HG03439 (cell line): Measurements from ENCODE around the gene C3.
"Not testable (repeated sequence)": the region's sequence is repeated elsewhere in the genome, so short reads cannot be mapped to it uniquely, and the experiment has no call there.

Experiments used
- ATAC-seq: cut with Tn5 transposase; IDR thresholded peaks from one replicate; pipeline ENCODE4 v1.9.1; 2021; ENCODE audit warnings: mild to moderate bottlenecking, moderate library complexity; ENCODE audit not compliant: unreplicated experiment

C3 gene

DNA sequence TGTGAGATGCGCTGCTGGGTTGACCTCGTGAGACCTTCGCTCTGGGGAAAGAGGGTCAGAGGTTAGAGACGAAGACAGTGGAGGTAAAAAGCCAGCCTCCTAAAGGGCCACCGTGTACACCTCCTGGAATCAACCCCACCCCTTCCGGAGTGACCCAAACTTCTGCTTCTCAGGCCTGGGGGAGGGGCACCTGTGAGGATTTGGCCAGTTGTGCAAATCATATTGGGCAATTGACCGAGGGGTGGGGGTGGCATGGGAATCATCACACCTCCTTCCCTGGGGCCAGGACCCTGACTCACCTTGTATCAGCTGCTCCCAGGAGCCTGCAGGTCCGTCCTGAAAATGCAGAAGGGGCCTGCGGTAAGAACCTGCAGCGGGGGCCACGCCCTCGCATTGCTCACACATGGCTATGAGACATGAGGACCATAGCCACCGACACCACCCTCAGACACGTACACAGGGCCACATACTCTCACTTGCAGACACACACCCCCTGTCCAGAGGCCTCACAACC lies 53.3 kb downstream of the C3 start:
- no peak for ATAC-seq

DNA sequence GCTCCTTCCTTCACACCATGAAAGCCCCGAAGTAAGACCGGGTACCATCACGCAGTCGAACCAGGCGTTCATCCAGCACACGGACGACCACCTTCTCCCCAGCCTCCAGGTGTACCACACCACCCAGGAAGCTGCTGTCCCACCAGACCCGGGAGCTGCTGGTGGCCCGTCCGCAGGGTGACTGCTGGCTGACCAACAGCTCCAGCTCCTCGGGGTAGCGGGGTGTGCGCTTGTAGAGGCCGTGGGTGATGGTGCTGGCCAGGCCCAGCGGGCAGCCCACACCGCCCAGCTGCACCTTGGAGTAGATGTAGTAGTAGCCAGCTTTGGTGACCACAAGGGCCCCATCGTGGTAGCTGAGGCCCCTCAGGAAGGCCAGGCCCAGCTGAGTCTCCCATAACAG lies 55.5 kb downstream of the C3 start:
- no peak for ATAC-seq

DNA sequence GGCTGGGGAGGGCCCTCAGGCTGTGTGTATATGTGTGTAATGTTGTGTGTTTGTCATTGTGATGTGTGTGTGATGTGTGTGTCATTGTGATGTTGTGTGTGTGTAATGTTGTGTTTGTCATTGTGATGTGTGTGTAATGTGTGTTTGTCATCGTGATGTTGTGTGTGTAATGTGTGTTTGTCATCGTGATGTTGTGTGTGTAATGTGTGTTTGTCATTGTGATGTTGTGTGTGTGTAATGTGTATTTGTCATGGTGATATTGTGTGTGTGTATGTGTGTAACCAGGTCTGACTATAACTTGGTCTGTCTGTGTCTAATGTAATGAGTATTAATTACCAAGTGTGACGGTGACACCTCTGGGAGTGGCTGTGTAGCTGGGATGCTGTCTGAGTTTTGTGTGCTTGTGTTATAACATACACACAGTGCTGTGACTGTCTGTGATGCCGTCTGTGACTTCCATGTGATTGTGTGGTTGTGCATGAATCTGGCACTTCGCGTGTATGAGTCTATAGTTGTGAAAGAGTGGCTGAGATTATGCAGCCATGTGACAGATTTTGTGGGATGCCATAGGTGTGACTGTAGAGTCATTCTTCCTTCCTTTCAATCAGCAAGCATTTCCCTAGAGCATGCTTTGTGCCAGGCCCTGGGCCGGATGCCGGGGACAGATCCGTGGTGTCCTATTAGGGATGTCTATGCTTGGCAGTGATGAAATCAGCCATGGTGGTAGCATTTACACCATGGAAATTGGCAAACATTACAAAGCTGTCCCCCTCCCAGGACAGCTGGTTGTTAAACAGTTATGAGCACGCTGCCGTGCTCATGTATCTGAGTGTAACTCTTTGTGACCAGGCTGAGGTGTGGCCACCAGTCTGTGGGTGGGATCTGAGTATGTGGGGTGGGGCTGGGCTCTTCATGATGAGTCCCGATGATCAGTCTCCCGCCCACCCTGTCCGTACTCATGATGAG lies 56.9 kb downstream of the C3 start:
- ATAC-seq = no peak

DNA sequence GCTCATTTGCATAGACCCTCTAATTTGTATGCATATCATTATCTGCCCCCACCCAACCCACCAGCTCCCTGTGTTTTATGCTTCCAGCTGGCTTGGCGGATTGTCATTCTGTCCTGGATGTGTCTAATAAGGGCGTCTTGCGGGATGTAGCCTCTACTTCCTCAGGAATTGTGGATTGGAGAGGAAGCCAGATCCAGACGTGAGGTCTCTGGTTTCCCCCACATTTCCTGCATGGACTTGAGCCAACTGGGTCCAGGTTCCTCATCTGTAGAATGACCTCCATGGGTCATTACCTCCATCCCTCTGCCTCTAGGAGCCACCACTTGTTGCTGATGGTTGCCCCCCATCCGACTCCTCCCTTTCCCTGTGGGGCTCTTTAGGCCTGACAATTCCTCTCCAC lies 57.7 kb downstream of the C3 start:
- ATAC-seq = no peak

DNA sequence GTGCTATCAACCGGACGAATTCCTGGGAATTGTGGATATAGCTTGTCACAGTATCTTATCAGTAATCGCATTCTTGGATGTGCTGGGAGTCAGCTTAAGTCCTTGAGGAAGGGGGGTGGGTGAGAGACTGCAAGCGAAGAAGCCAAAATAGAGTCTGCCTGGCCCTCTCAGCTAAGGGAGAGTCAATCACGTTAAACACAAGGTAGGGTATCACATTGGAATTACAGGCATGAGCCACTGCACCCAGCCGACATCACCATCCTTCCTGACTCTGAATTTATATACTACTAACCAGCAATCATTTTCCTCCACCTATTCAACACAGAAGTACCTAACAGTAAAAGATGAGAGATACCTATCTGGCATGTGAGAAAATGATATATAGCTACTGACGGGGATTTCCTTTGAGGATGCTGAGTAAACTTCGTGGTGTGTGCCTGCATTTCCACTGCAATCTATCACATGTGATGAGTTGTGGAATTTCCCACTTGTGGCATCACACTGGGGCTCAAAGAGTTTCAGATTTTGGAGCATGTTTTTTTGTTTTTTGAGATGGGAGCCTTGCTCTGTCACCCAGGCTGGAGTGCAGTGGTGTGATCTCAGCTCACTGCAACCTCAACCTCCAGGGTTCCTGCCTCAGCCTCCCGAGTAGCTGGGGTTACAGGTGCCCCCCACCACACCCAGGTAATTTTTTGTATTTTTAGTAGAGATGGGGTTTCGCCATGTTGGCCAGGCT lies 58.8 kb downstream of the C3 start:
- not testable (repeated sequence) for ATAC-seq

DNA sequence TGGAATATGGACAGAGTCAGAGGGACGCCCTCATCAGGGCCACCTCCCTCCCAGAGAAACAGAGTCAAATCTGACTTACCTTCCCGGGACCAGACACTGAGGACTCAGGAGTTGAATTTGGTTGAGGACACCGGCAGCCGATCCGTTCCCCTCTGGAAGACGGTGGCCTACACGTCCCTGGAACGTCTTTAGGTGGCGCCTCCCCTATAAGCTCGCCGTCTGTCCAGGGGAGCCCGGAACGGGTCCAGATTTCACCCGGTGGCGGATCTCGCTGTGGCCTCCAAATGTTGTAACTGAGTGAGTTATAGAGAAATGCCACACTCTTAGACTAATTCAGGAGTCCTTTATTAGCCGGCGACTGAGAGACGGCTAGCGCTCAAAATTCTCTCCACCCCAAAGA lies 59.5 kb downstream of the C3 start:
- ATAC-seq = no peak

DNA sequence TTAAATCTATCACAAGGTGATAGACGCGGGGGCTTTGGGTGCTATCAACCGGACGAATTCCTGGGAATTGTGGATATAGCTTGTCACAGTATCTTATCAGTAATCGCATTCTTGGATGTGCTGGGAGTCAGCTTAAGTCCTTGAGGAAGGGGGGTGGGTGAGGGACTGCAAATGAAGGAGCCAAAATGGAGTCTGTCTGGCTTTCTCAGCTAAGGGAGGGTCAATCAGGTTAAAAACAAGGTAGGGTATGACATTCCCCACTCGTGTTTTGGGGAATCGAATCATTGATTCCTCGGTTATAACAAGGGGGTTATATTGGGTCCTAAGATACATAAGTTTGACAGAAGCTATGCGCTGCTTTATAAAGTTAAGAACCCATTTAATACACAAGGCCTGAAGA lies 64.1 kb downstream of the C3 start:
- ATAC-seq = not testable (repeated sequence)

DNA sequence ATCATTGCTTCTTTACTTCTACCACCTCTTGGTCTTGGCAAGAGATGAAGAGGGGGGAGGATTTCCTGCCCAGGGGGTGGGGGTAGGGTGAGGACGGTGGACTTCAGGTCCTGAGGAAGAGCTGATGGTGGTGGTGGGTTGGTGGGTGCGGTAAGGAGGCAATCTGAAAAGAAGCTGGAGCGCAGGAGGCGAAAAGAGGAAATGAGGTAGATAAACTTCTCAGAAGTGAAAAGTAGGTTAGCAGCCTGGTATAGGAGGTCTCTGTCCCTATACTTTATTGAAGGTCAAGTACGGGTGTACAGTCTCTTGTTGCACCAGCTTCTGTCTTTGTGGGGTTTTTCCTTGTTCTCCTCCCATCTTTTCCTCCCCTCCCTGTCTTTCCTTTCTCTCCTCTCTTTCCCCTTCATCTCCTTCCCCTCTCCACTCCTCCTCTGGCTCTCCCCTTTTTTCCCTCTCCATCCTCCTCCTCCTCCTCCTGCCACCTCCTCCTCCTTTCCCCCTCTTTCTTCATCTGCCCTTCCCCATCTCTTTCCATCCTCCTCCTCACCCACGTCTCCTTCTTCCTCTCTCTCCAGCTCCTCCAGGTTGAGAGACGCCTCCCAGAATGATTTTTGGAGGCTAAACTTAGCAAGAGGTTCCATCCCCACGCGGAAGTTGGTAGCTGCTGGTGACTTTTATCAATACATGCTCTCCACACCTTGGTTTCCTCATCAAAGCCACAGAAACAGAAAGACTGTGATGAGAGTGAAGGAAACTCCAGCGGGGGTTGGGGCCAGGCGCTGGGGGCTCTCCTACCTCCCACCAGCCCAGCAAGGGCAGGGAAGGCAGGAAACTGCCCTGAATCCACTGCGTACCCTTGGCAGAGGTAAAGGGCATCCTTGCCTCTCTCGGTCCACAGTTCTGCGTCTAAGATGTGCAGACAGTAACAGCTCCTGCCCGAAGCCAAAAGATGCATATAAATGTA lies 65.8 kb downstream of the C3 start:
- no peak for ATAC-seq

DNA sequence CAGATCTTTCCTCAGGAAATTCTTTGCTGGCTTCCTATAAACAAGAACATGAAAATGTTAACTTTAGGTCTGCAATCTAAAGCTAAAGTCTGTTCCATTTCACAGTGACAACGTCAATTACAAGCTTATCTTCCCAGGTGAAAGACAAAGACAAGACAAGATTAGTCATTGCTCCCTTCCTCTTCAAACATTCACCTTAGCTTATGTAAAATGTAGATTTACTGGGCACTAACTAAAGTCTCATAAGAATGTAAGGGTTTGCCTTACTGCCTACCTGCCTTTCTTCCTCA lies 67.7 kb downstream of the C3 start:
- ATAC-seq = no peak

DNA sequence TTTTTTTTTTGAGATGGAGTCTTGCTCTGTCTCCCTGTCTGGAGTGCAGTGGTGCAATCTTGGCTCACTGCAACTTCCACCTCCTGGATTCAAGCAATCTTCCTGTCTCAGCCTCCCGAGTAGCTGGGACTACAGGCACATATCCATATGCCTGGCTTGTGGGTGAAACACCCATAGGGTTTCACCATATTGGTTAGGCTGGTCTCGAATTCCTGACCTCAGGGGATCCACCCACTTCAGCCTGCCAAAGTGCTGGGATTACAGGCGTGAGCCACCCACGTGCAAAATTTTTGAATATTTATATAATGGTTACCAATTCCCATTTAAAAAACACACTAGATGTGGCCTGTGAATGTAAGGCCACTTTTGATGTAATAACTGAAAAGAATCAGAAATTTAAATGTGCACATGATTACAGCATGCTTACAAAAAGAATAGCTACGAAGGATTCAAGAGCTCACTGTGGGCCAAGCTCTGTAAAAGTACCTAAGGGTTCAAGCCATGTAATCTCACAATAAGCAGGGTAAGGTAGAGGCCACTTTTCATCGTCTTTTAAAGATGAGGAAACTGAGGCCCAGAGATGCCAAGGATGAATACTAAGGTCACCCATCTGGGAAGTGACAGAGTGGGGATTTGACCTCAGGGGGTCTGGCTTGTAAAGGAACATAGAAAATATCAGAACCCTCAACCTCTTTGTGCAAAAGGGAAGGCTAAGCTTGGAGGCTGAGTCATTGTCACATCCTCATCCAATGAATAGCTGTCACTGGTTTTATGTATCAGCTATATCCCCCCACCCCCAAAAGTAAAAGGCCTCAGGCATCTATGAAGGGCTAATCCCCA lies 68.3 kb downstream of the C3 start:
- no peak for ATAC-seq

DNA sequence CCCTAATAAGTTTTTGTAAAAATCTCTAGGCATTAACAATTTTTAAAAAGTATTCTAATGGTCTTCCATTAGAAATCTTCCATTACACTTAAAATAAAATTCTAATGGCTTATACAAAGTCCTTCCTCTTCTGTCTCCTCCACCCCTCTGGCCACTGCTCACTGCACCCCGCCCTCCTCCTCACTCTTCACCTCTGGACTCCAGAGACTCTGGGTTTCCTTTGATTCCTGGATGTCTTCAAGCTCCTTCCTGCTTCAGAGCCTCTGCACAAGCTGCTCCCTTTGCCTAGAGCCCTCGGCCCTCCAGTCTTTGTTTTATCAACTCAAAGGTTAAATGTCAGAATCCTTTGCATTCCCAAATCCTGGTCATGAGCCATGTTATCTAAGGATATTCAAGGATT lies 71.3 kb downstream of the C3 start:
- ATAC-seq = no peak

DNA sequence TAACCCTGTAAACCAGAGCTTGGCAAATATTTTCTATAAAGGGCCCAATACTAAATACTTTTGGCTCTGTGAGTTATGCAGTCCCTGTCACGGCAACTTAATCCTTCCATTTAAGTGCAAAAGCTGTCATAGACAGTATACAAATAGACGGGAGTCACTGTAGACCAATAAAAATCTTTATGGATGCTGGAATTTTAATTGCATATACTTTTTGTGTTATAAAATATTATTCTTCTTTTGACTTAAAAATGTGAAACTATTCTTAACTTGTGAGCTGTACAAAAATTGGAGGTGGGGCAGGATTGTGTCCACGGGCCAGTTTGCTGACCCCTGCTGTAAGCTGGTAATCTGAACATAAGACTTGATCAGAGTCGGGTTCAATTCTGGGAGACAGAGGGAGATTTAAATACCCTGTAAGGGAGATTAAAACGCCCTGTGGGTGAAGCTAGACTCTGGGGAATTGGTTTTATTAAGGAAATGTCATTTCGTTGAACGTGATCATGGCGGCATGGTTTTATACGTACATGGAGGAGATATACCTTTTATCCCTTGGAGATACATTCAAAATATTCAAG lies 72.2 kb downstream of the C3 start:
- no peak for ATAC-seq

DNA sequence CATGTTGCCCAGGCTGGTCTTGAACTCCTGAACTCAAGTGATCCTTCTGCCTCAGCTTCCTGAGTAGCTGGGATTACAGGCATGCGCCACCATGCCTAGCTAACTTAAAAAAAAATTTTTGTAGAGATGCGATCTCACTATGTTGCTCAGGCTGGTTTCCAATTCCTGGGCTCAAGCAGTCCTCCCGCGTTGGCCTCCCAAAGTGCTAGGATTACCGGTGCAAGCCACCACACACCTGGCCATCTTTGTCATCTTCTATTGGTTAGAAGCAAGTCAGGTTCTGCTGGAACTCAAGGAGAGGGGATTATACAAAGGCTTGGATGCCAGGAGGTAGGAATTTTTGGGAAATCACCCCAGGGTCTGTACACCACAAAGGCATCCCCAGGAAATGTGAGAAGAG lies 75.7 kb downstream of the C3 start:
- ATAC-seq = no peak

DNA sequence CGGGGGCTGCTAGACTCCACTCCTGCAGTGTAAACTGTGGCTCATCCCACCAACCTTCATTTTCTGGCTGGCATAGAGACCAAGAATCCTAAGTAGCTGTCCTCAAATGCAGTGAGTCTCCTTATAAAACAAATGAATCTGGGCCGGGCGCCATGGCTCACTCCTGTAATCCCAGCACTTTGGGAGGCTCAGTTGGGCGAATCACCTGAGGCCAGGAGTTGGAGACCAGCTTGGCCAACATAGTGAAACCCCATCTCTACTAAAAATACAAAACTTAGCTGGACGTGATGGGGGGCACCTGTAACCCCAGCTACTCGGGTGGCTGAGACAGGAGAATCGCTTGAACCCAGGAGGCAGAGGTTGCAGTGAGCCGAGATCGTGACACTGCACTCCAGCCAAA lies 80.1 kb downstream of the C3 start:
- not testable (repeated sequence) for ATAC-seq

DNA sequence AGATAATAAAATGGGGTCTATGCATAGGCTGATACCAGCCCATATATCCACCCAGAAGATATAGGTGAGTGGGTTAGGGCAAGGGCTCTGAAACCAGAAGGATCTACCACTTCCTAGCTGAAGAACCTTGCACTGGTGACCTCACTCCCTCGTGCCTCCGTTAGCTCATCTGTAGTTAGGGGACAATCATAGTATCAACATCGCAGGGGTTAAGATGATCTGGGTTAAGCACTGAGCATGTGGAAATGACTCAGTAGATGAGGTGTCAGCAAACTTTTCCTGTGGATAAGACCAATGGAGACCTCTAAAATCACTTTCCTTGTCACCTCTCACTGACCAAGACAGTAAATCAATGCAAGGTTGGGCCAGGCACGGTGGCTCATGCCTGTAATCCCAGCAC lies 81.0 kb downstream of the C3 start:
- ATAC-seq = no peak

DNA sequence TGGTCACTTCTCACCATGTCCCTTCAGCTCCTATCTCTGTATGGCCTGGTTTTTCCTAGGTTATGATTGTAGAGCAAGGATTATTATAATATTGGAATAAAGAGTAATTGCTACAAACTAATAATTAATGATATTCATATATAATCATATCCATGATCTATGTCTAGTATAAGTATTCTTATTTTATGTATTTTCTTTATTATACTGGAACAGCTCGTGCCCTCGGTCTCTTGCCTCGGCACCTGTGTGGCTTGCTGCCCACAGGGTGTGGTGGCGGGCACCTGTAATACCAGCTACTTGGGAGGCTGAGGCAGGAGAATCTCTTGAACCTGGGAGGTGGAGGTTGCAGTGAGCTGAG lies 87.0 kb downstream of the C3 start:
- not testable (repeated sequence) for ATAC-seq

DNA sequence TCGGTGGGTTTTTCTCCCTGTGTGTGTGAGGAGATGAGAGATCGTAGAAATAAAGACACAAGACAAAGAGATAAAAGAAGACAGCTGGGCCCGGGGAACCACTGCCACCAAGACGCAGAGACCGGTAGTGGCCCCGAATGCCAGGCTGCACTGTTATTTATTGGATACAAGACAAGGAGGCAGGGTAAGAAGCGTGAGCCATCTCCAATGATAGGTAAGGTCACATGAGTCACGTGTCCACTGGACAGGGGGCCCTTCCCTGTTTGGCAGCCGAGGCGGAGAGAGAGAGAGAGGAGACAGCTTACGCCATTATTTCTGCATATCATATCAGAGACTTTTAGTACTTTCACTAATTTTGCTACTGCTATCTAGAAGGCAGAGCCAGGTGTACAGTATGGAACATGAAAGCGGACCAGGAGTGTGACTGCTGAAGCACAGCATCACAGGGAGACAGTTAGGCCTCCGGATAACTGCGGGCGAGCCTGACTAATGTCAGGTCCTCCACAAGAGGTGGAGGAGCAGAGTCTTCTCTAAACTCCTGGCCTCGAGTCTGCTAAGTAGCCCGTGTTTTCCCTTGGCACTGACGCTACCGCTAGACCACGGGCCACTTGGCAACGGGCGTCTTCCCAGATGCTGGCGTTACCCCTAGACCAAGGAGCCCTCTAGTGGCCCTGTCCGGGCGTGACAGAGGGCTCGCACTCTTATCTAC lies 87.5 kb downstream of the C3 start:
- not testable (repeated sequence) for ATAC-seq

DNA sequence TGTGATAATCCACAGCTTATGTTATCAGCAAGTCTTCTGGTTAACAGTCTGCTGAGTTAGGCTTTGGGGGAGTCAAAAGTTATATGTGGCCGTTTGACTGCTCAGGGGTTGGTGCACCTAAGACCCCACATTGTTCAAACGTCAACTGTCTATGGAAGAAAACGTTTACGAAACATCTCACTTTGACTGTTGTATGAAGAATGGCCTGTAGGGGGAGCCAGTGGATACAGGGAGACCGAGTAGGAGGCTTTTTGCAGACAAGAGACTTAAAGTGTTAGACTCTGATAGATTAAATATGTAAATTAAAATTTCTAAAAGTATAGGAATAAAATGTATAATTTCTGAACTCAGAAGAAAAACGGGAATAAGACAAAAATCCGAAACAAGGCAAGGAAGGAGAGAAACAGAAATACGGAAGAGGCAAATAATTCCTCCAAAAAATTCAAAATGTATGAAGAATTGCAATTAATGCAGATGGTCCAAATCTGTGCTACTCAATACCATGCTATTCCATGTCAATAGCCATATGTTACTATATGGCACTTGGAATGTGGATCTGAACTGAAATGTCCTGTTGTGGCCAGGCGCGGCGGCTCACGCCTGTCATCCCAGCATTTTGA lies 88.3 kb downstream of the C3 start:
- ATAC-seq = no peak
